Anterior cingulate cortex (tissue), 58 donors: ENCODE results near the gene ZC3H13.

Experiments used
- DNase-seq, 58 donors: peaks; one replicate each; lab custom pipeline; 2025; lab: John Stamatoyannopoulos, UW

Gene ZC3H13

GRCh38 chr13:46052319-46053161 is at the start of gene ZC3H13:
Gene ZC3H13, minus strand, starts transcription at chr13:46052746. Its CDS starts 7,239 bp downstream, at chr13:46045507.
- DNase-seq, result peak; percentile 59 to 97 (median 90)

GRCh38 chr13:46102255-46102605 is 49.7 kb upstream of the ZC3H13 start:
- no peak for DNase-seq

- DNase-seq, result no peak
Measured at GRCh38 chr13:46101484-46102254, 49.1 kb upstream of the ZC3H13 start.

- DNase-seq, result no peak
Measured at GRCh38 chr13:46101002-46101401, 48.5 kb upstream of the ZC3H13 start.

GRCh38 chr13:46100191-46100815 is 47.8 kb upstream of the ZC3H13 start:
- no peak for DNase-seq

GRCh38 chr13:46097663-46098062 is 45.1 kb upstream of the ZC3H13 start:
- DNase-seq, result no peak

GRCh38 chr13:46097015-46097414 is 44.5 kb upstream of the ZC3H13 start:
- DNase-seq, result peak in 28 of 58 donors; percentile 1 to 68 (median 37)

GRCh38 chr13:46094478-46094877 is 41.9 kb upstream of the ZC3H13 start:
- no peak for DNase-seq

- no peak for DNase-seq
Measured at GRCh38 chr13:46088821-46089562, 36.4 kb upstream of the ZC3H13 start.

GRCh38 chr13:46087481-46087880 is 34.9 kb upstream of the ZC3H13 start:
- no peak for DNase-seq

- DNase-seq, result no peak
Measured at GRCh38 chr13:46086985-46087384, 34.4 kb upstream of the ZC3H13 start.

GRCh38 chr13:46086421-46086922 is 33.9 kb upstream of the ZC3H13 start:
- no peak for DNase-seq

- DNase-seq, result no peak
Measured at GRCh38 chr13:46085737-46086136, 33.2 kb upstream of the ZC3H13 start.

GRCh38 chr13:46082324-46082723 is 29.8 kb upstream of the ZC3H13 start:
- DNase-seq, result no peak

- no peak for DNase-seq
Measured at GRCh38 chr13:46079770-46080169, 27.2 kb upstream of the ZC3H13 start.

- DNase-seq, result no peak
Measured at GRCh38 chr13:46077265-46077664, 24.7 kb upstream of the ZC3H13 start.

GRCh38 chr13:46076827-46077226 is 24.3 kb upstream of the ZC3H13 start:
- DNase-seq, result no peak

GRCh38 chr13:46075811-46076210 is 23.3 kb upstream of the ZC3H13 start:
- no peak for DNase-seq

- peak in 1 of 58 donors; percentile 7 for DNase-seq
Measured at GRCh38 chr13:46071590-46072249, 19.2 kb upstream of the ZC3H13 start.

- no peak for DNase-seq
Measured at GRCh38 chr13:46063292-46063691, 10.7 kb upstream of the ZC3H13 start.
